Central memory CD8-positive, alpha-beta T cell (primary cell): Measurements from ENCODE around the gene GPR132.
A peak's percentile ranks its signal among the peaks of the same experiment; 100 is the strongest.
"Not testable (repeated sequence)": the region's sequence is repeated elsewhere in the genome, so short reads cannot be mapped to it uniquely, and the experiment has no call there.

ENCODE experiments used
- ATAC-seq: fragments of 150-1000 bp; cut with Tn5 transposase; replicated peaks from 2 replicates; pipeline ENCODE4 v1.10.0; 2022; ENCODE audit warnings: mild to moderate bottlenecking, moderate FRiP score, moderate number of reproducible peaks; ENCODE audit not compliant: poor library complexity, severe bottlenecking; ENCODE audit errors: extremely low read depth
- DNase-seq, 2 donors: peaks; one replicate each; pipeline ENCODE4 v3.0.0; 2021; ENCODE audit warnings: low spot score in 2 of 2
- H3K27ac Mint-ChIP-seq: one replicate; pipeline ENCODE4 v1.8.0; 2022; ENCODE audit warnings: low read depth, mild to moderate bottlenecking, moderate library complexity, mixed read lengths
- H3K27me3 Mint-ChIP-seq: one replicate; pipeline ENCODE4 v1.8.0; 2022; ENCODE audit warnings: mixed read lengths
- H3K36me3 Mint-ChIP-seq: one replicate; pipeline ENCODE4 v1.8.0; 2022; ENCODE audit warnings: mild to moderate bottlenecking, moderate library complexity, mixed read lengths; ENCODE audit not compliant: insufficient read depth
- H3K4me1 Mint-ChIP-seq: one replicate; pipeline ENCODE4 v1.8.0; 2022; ENCODE audit warnings: mixed read lengths
- H3K4me3 Mint-ChIP-seq: one replicate; pipeline ENCODE4 v1.8.0; 2022; ENCODE audit warnings: mild to moderate bottlenecking, moderate library complexity, mixed read lengths
- H3K9me3 Mint-ChIP-seq: one replicate; pipeline ENCODE4 v1.8.0; 2022; ENCODE audit warnings: mixed read lengths

Gene GPR132

GRCh38 chr14:105088812-105089745 lies 23.8 kb upstream of the GPR132 start:
- no peak overlapping the region for H3K27ac Mint-ChIP-seq
- H3K36me3 Mint-ChIP-seq = peaks cover 8% of the 10 kb centered on the region
- H3K4me3 Mint-ChIP-seq = peak overlapping the region; percentile 63
- no peaks in the 10 kb centered on the region for H3K27me3 Mint-ChIP-seq
- H3K4me1 Mint-ChIP-seq = peaks cover 31% of the 10 kb centered on the region
- DNase-seq (no peak), ATAC-seq (no peak)
- no peaks in the 10 kb centered on the region for H3K9me3 Mint-ChIP-seq

GRCh38 chr14:105087963-105088811 lies 23.0 kb upstream of the GPR132 start:
- Mint-ChIP-seq H3K27me3 (no peaks in the 10 kb centered on the region), H3K36me3 (peaks cover 8% of the 10 kb centered on the region), H3K9me3 (no peaks in the 10 kb centered on the region), H3K4me3 (peak overlapping the region; percentile 79), H3K4me1 (peaks cover 27% of the 10 kb centered on the region), H3K27ac (no peak overlapping the region)
- ATAC-seq = no peak
- peak in 1 of 2 donors; percentile 8 for DNase-seq

- peaks cover 21% of the 10 kb centered on the region for H3K4me1 Mint-ChIP-seq
- H3K4me3 Mint-ChIP-seq = peak overlapping the region; percentile 79
- ATAC-seq = peak; percentile 18
- DNase-seq = peak in 1 of 2 donors; percentile 10
- H3K27me3 Mint-ChIP-seq = no peaks in the 10 kb centered on the region
- peak overlapping the region; percentile 85 for H3K27ac Mint-ChIP-seq
- H3K36me3 Mint-ChIP-seq = peaks cover 5% of the 10 kb centered on the region
- no peaks in the 10 kb centered on the region for H3K9me3 Mint-ChIP-seq
Measured at GRCh38 chr14:105087308-105087962, 22.2 kb upstream of the GPR132 start.

- H3K4me3 Mint-ChIP-seq = peak overlapping the region; percentile 79
- H3K36me3 Mint-ChIP-seq = peaks cover 5% of the 10 kb centered on the region
- H3K4me1 Mint-ChIP-seq = peaks cover 21% of the 10 kb centered on the region
- H3K9me3 Mint-ChIP-seq = no peaks in the 10 kb centered on the region
- H3K27ac Mint-ChIP-seq = peak overlapping the region; percentile 85
- ATAC-seq (peak; percentile 88), DNase-seq (peak; percentile 81 to 85)
- no peaks in the 10 kb centered on the region for H3K27me3 Mint-ChIP-seq
Measured at GRCh38 chr14:105086833-105087307, 21.6 kb upstream of the GPR132 start.

- H3K27ac Mint-ChIP-seq = peak overlapping the region; percentile 85
- H3K9me3 Mint-ChIP-seq = no peaks in the 10 kb centered on the region
- DNase-seq = no peak
- H3K4me1 Mint-ChIP-seq = peaks cover 26% of the 10 kb centered on the region
- no peak overlapping the region for H3K4me3 Mint-ChIP-seq
- ATAC-seq = no peak
- no peaks in the 10 kb centered on the region for H3K27me3 Mint-ChIP-seq
- peaks cover 5% of the 10 kb centered on the region for H3K36me3 Mint-ChIP-seq
Measured at GRCh38 chr14:105085766-105086165, 20.5 kb upstream of the GPR132 start.

GRCh38 chr14:105084741-105085571 lies 19.7 kb upstream of the GPR132 start:
- peaks cover 5% of the 10 kb centered on the region for H3K36me3 Mint-ChIP-seq

GRCh38 chr14:105083926-105084685 lies 18.9 kb upstream of the GPR132 start:
- Mint-ChIP-seq H3K4me3 (no peak overlapping the region), H3K9me3 (no peaks in the 10 kb centered on the region), H3K27ac (no peak overlapping the region), H3K4me1 (peaks cover 18% of the 10 kb centered on the region), H3K27me3 (no peaks in the 10 kb centered on the region), H3K36me3 (peaks cover 5% of the 10 kb centered on the region)
- no peak for ATAC-seq
- DNase-seq = no peak

More at GRCh38 chr14:105084741-105085571, 19.7 kb upstream of the GPR132 start:
- DNase-seq = no peak
- Mint-ChIP-seq H3K4me3 (no peak overlapping the region), H3K9me3 (no peaks in the 10 kb centered on the region), H3K27me3 (no peaks in the 10 kb centered on the region), H3K4me1 (peaks cover 18% of the 10 kb centered on the region), H3K27ac (no peak overlapping the region)
- ATAC-seq = no peak

GRCh38 chr14:105082703-105083102 lies 17.5 kb upstream of the GPR132 start:
- H3K36me3 Mint-ChIP-seq = peaks cover 4% of the 10 kb centered on the region

GRCh38 chr14:105081473-105081872 lies 16.2 kb upstream of the GPR132 start:
- peaks cover 21% of the 10 kb centered on the region for H3K4me1 Mint-ChIP-seq
- not testable (repeated sequence) for DNase-seq, H3K9me3 Mint-ChIP-seq, ATAC-seq, H3K27me3 Mint-ChIP-seq, H3K36me3 Mint-ChIP-seq, H3K4me3 Mint-ChIP-seq
- H3K27ac Mint-ChIP-seq = peak overlapping the region; percentile 43

More at GRCh38 chr14:105082703-105083102, 17.5 kb upstream of the GPR132 start:
- Mint-ChIP-seq H3K27me3 (no peaks in the 10 kb centered on the region), H3K4me1 (peaks cover 19% of the 10 kb centered on the region), H3K27ac (no peak overlapping the region), H3K4me3 (no peak overlapping the region), H3K9me3 (no peaks in the 10 kb centered on the region)
- no peak for ATAC-seq
- no peak for DNase-seq

- no peak for ATAC-seq
- no peaks in the 10 kb centered on the region for H3K36me3 Mint-ChIP-seq
Measured at GRCh38 chr14:105080161-105080560, 14.9 kb upstream of the GPR132 start.

GRCh38 chr14:105078294-105078693 lies 13.1 kb upstream of the GPR132 start:
- Mint-ChIP-seq H3K9me3 (no peaks in the 10 kb centered on the region), H3K4me1 (peaks cover 20% of the 10 kb centered on the region), H3K27me3 (no peaks in the 10 kb centered on the region), H3K4me3 (peak overlapping the region; percentile 52), H3K27ac (no peak overlapping the region), H3K36me3 (no peaks in the 10 kb centered on the region)
- ATAC-seq (no peak), DNase-seq (no peak)

More at GRCh38 chr14:105080161-105080560, 14.9 kb upstream of the GPR132 start:
- Mint-ChIP-seq H3K27me3 (no peaks in the 10 kb centered on the region), H3K27ac (no peak overlapping the region), H3K4me3 (no peak overlapping the region), H3K9me3 (no peaks in the 10 kb centered on the region), H3K4me1 (peaks cover 20% of the 10 kb centered on the region)
- no peak for DNase-seq
